Endothelial cell of umbilical vein (primary cell): ENCODE data around the gene GPS1. TPM values are rescaled to one million over a fixed set of nuclear protein-coding genes. Genes with fewer than 3 reads are reported as not detected.

Experiments
- BruUV-seq: library from RNA; stranded (reverse); fragments of 400-500 nt; replicated peaks from 2 replicates; lab custom pipeline; 2021; lab: Mats Ljungman, UMichigan
- CTCF ChIA-PET: fragments of 300-600, 350-600 bp; sonication (Branson Sonifier 250); formaldehyde crosslinking; loops from one replicate; lab custom pipeline; 2021; ENCODE audit warnings: antibody characterized with exemption, inconsistent platforms; lab: Charles Lee
- POLR2A ChIA-PET: fragments of 300-600, 350-600 bp; sonication (Branson Sonifier 250); formaldehyde crosslinking; loops from one replicate; lab custom pipeline; 2021; ENCODE audit warnings: antibody characterized with exemption, inconsistent platforms; lab: Charles Lee
- DNase-seq: peaks from one replicate; pipeline ENCODE4 v3.0.0-alpha.2; 2011; ENCODE audit warnings: low read depth, low spot score
- FAIRE-seq: peaks from 2 replicates; lab custom pipeline; 2011; peaks lifted over from hg19 to GRCh38; lab: Jason Lieb, UNC
- H2AFZ ChIP-seq: 2 replicates; pipeline ENCODE4 v1.6.0; 2012; ENCODE audit warnings: low read depth, low read length, control low read depth, inconsistent platforms
- H3K27ac ChIP-seq: 2 replicates; pipeline ENCODE4 v1.5.1; 2011; ENCODE audit warnings: low read depth, mild to moderate bottlenecking, control low read depth, low read length, moderate library complexity; ENCODE audit not compliant: insufficient read depth
- H3K27me3 ChIP-seq, 2 experiments: 2 replicates each; pipeline versions ENCODE4 v1.6.0 to v1.6.1; 2011; ENCODE audit warnings: low read length in 2 of 2, mixed read lengths in 1 of 2; ENCODE audit not compliant: control insufficient read depth in 2 of 2, insufficient read depth in 2 of 2
- H3K36me3 ChIP-seq, 2 experiments: 2 replicates in 1 of 2; 3 replicates in 1 of 2; pipeline ENCODE4 v1.5.1; 2011; ENCODE audit warnings: low read length in 2 of 2, mild to moderate bottlenecking in 1 of 2, moderate library complexity in 1 of 2; ENCODE audit not compliant: control insufficient read depth in 2 of 2, insufficient read depth in 2 of 2; ENCODE audit errors: extremely low read depth in 1 of 2
- H3K4me1 ChIP-seq: 3 replicates; pipeline ENCODE4 v1.5.1; 2011; ENCODE audit warnings: mild to moderate bottlenecking, low read length; ENCODE audit not compliant: control insufficient read depth, insufficient read depth; ENCODE audit errors: extremely low read depth
- H3K4me2 ChIP-seq: 2 replicates; pipeline ENCODE4 v1.6.1; 2011; ENCODE audit warnings: low read length, control low read depth, mixed read lengths; ENCODE audit not compliant: insufficient read depth
- H3K4me3 ChIP-seq, 3 experiments: fragments of 200-600 bp in 1 of 3; sonication (generic), shearing (Covaris generic) in 1 of 3; replicated peaks in 1 of 3; 2 replicates each; pipeline ENCODE4 v1.5.1; 2011 to 2016; ENCODE audit warnings: control low read depth in 3 of 3, low read length in 3 of 3, mild to moderate bottlenecking in 2 of 3, inconsistent platforms in 1 of 3, low read depth in 1 of 3, moderate library complexity in 1 of 3; ENCODE audit not compliant: insufficient read depth in 1 of 3
- H3K79me2 ChIP-seq: 2 replicates; pipeline ENCODE4 v1.6.0; 2012; ENCODE audit warnings: low read length, inconsistent platforms; ENCODE audit not compliant: control insufficient read depth, insufficient read depth
- H3K9ac ChIP-seq: replicated peaks from 2 replicates; pipeline ENCODE3; 2011; ENCODE audit warnings: low read length, control low read depth; ENCODE audit not compliant: insufficient read depth; ENCODE audit errors: extremely low read depth
- H3K9me1 ChIP-seq: replicated peaks from 3 replicates; pipeline ENCODE4 v1.6.0; 2011; ENCODE audit warnings: mild to moderate bottlenecking, low read length; ENCODE audit not compliant: control insufficient read depth, insufficient read depth; ENCODE audit errors: extremely low read depth
- H3K9me3 ChIP-seq: replicated peaks from 2 replicates; pipeline ENCODE4 v1.5.1; 2012; ENCODE audit warnings: low read length, inconsistent platforms; ENCODE audit not compliant: control insufficient read depth, insufficient read depth
- H4K20me1 ChIP-seq: replicated peaks from 2 replicates; pipeline ENCODE3; 2011; ENCODE audit warnings: mild to moderate bottlenecking, low read length; ENCODE audit not compliant: control insufficient read depth, insufficient read depth; ENCODE audit errors: extremely low read depth
- CTCF ChIP-seq, 2 donors: IDR thresholded peaks; 1 replicate in 1 of 2; 2 replicates in 1 of 2; pipeline ENCODE4 v1.5.1; 2011; ENCODE audit warnings: low read length in 2 of 2, mild to moderate bottlenecking in 2 of 2, moderate library complexity in 2 of 2, control low read depth in 1 of 2, inconsistent platforms in 1 of 2, low read depth in 1 of 2; ENCODE audit not compliant: insufficient read depth in 1 of 2; ENCODE audit errors: extremely low read depth in 1 of 2
- EZH2 ChIP-seq: IDR thresholded peaks from 2 replicates; pipeline ENCODE4 v1.6.1; 2012; ENCODE audit warnings: borderline replicate concordance, low read depth, mild to moderate bottlenecking, moderate library complexity, low read length, inconsistent platforms; ENCODE audit not compliant: severe bottlenecking
- FOS ChIP-seq: IDR thresholded peaks from 2 replicates; pipeline ENCODE4 v1.6.1; 2011; ENCODE audit warnings: mild to moderate bottlenecking, low read length, moderate library complexity, borderline replicate concordance; ENCODE audit not compliant: insufficient read depth
- GATA2 ChIP-seq: IDR thresholded peaks from 2 replicates; pipeline ENCODE4 v1.7.0; 2011; ENCODE audit warnings: low read depth, mild to moderate bottlenecking, moderate library complexity, mixed read lengths, low read length; ENCODE audit not compliant: insufficient read length, insufficient read depth
- JUN ChIP-seq: IDR thresholded peaks from 2 replicates; pipeline ENCODE4 v1.6.1; 2011; ENCODE audit warnings: borderline replicate concordance, low read depth; ENCODE audit not compliant: insufficient read length, insufficient read depth
- MYC ChIP-seq: IDR thresholded peaks from one replicate; pipeline ENCODE4 v1.6.1; 2011; ENCODE audit warnings: mild to moderate bottlenecking, low read depth, low read length
- POLR2A ChIP-seq: IDR thresholded peaks from 2 replicates; pipeline ENCODE4 v1.6.1; 2012; ENCODE audit warnings: low read depth, mild to moderate bottlenecking, control low read depth, low read length
- POLR2AphosphoS5 ChIP-seq: IDR thresholded peaks from 2 replicates; pipeline ENCODE4 v1.6.1; 2012; ENCODE audit warnings: low read depth, mild to moderate bottlenecking, control low read depth, low read length, moderate library complexity; ENCODE audit not compliant: insufficient read depth
- dilution Hi-C: fragments of 300-500 bp; cut with MboI; formaldehyde crosslinking; loops from one replicate; pipeline ENCODE4 v1.15.0; 2019; ENCODE audit warnings: low sequenced_read_pairs; ENCODE audit not compliant: extremely low pct_ligation_motif_present
- intact Hi-C: fragments of 100-400 bp; cut with micrococcal nuclease; formaldehyde crosslinking; loops from one replicate; pipeline ENCODE4 v1.10.0; 2022
- polyA plus RNA-seq, 4 experiments: library from polyadenylated mRNA; depleted of rRNA in 3 of 4; stranded (reverse) in 3 of 4; unstranded in 1 of 4; fragments of >200 nt; gene quantifications; 2 replicates each; pipeline versions ENCODE4 v1.2.1 to v1.2.3, GENCODE V29; 2011 to 2012; ENCODE audit warnings: missing spikeins in 1 of 4
- total RNA-seq: library from RNA; stranded (reverse); gene quantifications from 2 replicates; pipeline ENCODE4 v1.2.3, GENCODE V29; 2021
- TF ChIP-seq, protein P1 (sequence below): IDR thresholded peaks from 2 replicates; pipeline ENCODE4 v1.6.1; 2011; ENCODE audit not compliant: insufficient read depth, insufficient read length

The GPS1 gene
- total and polyA plus RNA-seq, 2 donors (not counting 3 experiments of a cell fraction or from before 2014, with no cell fraction given), result 116 to 178 TPM

DNA sequence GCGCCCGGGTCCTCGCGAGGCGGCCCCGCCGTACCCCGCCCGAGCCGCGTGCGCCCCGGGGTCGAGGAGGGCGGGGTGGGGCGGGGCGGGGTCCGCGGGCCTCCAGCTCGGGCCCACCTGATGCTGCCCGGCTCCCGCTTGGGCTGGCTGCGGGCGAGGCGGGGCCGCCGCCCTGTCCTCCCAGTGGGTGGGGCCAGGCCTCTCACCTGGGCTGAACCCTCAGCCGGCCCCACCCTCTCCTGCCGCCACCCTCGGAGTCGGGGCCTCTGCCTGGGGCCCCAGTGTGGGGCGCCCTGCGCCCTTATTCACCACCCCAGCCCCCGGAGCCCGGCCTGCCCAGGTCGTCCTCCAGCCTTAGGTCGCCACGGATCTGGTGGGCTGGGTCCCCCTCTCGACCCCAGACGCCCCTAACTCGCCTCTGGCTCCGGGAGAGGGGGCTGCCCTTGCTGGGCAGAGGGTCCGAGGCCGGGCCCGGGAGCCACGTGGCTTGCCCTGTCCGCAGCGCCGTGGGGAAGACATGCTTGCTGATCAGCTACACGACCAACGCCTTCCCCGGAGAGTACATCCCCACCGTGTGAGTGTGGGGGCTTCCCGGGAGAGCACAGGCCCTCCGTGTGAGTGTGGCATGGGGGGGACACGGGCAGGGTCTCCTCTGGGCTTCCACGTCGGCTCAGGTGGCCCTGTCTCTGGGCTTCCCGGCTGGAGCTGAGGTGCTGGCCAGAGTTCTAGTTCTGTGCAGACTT, 19.6 kb upstream of the GPS1 start:
- Histone ChIP-seq H4K20me1 (no peaks in the 10 kb centered on the region), H3K9me3 (no peaks in the 10 kb centered on the region), H3K4me1 (peaks cover 16% of the 10 kb centered on the region), H3K27me3 (no peaks in the 10 kb centered on the region), H3K27ac (no peak overlapping the region), H3K9me1 (no peaks in the 10 kb centered on the region), H3K4me2 (peak overlapping the region; percentile 80), H3K79me2 (peaks cover 7% of the 10 kb centered on the region), H3K36me3 (no peaks in the 10 kb centered on the region), H3K4me3 (peak overlapping the region; percentile 50 to 62 (median 59)), H3K9ac (no peak overlapping the region), H2AFZ (peak overlapping the region; percentile 59)
- CTCF ChIA-PET, result interaction anchor here (1.2 to 4.2 kb wide), 4 partner anchors 11 to 212 kb away, joined by 3 to 127 read pairs (median 21); partner anchors contain the start of genes CENPX and LRRC45
- no peak for FAIRE-seq
- BruUV-seq, result no TSS peak
- intact Hi-C loops, result loop anchor here (2.0 to 10.0 kb wide), 3 partner anchors 67 to 383 kb away; partner anchors contain the start of genes FASN, HEXD and OGFOD3
- POLR2A ChIA-PET, result no interaction called here
- dilution Hi-C loops, result no loop called here
- TF ChIP-seq POLR2AphosphoS5 (no peak), GATA2 (no peak), POLR2A (no peak), MYC (no peak), CTCF (IDR thresholded peaks at IDR 0.05; ENCODE audit: extremely low read depth in 1 of 2, insufficient read depth in 1 of 2, low read depth in 1 of 2, low read length in 2 of 2) (no peak), JUN (no peak), EZH2 (no peak), FOS (no peak)
- TF ChIP-seq, protein P1, sequence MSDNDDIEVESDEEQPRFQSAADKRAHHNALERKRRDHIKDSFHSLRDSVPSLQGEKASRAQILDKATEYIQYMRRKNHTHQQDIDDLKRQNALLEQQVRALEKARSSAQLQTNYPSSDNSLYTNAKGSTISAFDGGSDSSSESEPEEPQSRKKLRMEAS, result no peak
- DNase-seq, result no peak
